ENCODE data around the gene NOB1. TPM values are rescaled to one million over a fixed set of nuclear protein-coding genes. Genes with fewer than 3 reads are reported as not detected.

Gene NOB1
- total RNA-seq, 4 donors from 2014 or later, result 22.4 to 39.2 (median 30.3) TPM

DNA sequence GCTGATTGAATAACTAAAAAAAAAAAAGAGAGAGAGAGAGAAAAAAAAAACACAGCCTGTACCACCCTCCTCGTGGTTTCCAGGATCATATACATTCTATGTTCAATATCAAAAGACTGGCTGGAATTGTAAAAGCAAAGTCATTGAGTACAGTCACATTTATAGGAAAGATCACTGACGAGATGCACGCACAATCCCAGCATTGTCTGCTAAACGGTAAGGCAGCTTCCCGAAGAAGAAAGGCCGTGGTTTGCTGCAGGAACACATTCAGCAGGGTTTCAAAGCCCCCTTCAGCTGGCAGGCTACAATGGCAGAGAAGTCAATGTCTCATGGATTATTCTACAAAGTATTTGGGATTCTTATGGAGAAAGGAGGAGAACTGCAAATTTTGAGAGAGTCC, 37.7 kb downstream of the NOB1 start:
- Histone ChIP-seq H3K27ac (replicated peaks in 1 of 4) (no peak overlapping the region), H3K27me3 (no peaks in the 10 kb centered on the region), H3K36me3 (peaks cover 28 to 72% (median 61%) of the 10 kb centered on the region in 4 donors), H3K4me3 (no peak overlapping the region), H3K4me1 (peaks cover 0 to 16% (median 12%) of the 10 kb centered on the region in 4 donors), H3K9me3 (no peaks in the 10 kb centered on the region)
- intact Hi-C loops (cut with DNase I), result no loop called here
- DNase-seq (ENCODE audit: extremely low spot score), result no peak
- no peak for TF ChIP-seq EP300 (IDR thresholded peaks at IDR 0.05)
- TF ChIP-seq, protein P1, sequence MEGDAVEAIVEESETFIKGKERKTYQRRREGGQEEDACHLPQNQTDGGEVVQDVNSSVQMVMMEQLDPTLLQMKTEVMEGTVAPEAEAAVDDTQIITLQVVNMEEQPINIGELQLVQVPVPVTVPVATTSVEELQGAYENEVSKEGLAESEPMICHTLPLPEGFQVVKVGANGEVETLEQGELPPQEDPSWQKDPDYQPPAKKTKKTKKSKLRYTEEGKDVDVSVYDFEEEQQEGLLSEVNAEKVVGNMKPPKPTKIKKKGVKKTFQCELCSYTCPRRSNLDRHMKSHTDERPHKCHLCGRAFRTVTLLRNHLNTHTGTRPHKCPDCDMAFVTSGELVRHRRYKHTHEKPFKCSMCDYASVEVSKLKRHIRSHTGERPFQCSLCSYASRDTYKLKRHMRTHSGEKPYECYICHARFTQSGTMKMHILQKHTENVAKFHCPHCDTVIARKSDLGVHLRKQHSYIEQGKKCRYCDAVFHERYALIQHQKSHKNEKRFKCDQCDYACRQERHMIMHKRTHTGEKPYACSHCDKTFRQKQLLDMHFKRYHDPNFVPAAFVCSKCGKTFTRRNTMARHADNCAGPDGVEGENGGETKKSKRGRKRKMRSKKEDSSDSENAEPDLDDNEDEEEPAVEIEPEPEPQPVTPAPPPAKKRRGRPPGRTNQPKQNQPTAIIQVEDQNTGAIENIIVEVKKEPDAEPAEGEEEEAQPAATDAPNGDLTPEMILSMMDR (IDR thresholded peaks at IDR 0.05), result no peak
- no peak for TF ChIP-seq POLR2A (IDR thresholded peaks at IDR 0.05; ENCODE audit: low read depth)
- TF ChIP-seq POLR2AphosphoS5 (IDR thresholded peaks at IDR 0.05), result no peak
- 84% methylated on average over 6 of the region's 6 CpGs for WGBS

DNA sequence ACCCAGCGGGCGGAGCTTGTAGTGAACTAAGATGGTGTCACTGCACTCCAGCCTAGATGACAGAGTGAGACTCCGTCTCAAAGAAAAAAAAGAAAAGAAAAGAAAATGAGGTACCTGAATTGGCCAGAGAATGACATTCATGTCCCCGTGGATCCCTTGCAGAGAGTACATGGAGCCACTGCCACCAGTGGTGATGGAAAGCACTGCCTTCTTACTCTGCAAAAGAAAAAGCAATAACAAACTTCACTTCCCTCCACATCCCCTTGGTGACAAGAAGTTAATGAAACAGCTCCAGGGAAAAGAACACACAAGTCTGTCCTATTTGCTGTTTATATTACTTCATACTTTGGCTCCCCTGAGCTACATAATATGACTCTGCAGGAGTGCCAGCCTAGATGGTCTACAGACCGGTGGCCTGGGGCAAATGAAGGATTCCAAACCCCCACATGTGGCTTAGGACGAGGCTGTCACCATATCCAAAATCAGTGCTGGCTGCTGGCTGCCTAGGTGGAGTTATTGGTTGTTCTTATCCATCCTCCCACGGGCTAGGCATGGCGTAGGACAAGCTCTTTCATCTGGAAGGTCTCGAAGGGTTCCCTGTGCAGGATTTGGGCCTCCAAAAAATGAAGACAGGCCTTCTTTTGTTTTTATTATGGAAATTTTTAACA, 41.7 kb downstream of the NOB1 start:
- Histone ChIP-seq H3K4me1 (peaks cover 6 to 42% (median 38%) of the 10 kb centered on the region in 4 donors), H3K27ac (replicated peaks in 1 of 4) (peak overlapping the region in 2 of 4 donors; percentile 16 to 33), H3K27me3 (no peaks in the 10 kb centered on the region), H3K4me3 (no peak overlapping the region), H3K36me3 (peaks cover 22 to 85% (median 73%) of the 10 kb centered on the region in 4 donors), H3K9me3 (no peaks in the 10 kb centered on the region)
- 80% methylated on average over 9 of the region's 9 CpGs for WGBS
- no peak for TF ChIP-seq EP300 (IDR thresholded peaks at IDR 0.05)
- no peak for TF ChIP-seq POLR2A (IDR thresholded peaks at IDR 0.05; ENCODE audit: low read depth)
- TF ChIP-seq, protein P1 (IDR thresholded peaks at IDR 0.05), result peak in 1 of 3 experiments; percentile 29
- TF ChIP-seq POLR2AphosphoS5 (IDR thresholded peaks at IDR 0.05), result peak in 1 of 2 donors; percentile 4
- DNase-seq (ENCODE audit: extremely low spot score), result peak; percentile 55
- intact Hi-C loops (cut with DNase I), result no loop called here

DNA sequence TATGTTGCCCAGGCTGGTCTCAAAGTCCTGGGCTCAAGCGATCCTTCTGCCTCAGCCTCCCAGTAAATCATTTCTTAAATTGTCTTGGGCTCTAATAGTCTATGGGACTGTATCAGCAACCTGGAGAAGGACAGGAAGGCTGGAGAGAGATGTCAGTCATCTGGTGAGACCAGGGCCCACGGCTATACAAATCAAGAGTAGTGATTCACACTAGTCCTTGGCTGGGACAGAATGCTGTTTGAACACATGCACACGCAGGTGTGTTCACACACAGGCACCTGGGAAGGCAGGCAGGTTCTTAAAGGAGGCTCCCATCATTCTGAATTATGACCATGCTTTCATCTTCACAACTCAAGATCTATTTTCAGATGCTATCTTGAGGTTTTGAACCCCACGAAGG, 42.4 kb downstream of the NOB1 start:
- 94% methylated on average over 4 of the region's 4 CpGs for whole genome bisulfite sequencing
- TF ChIP-seq EP300 (IDR thresholded peaks at IDR 0.05) (no peak), POLR2AphosphoS5 (IDR thresholded peaks at IDR 0.05) (no peak), POLR2A (IDR thresholded peaks at IDR 0.05; ENCODE audit: low read depth) (no peak)
- TF ChIP-seq, protein P1 (IDR thresholded peaks at IDR 0.05), result no peak
- no peak overlapping the region for H3K4me3 ChIP-seq
- H3K4me1 ChIP-seq, result peaks cover 6 to 42% (median 38%) of the 10 kb centered on the region in 4 donors
- H3K27ac ChIP-seq (replicated peaks in 1 of 4), result peak overlapping the region in 2 of 4 donors; percentile 16 to 43
- intact Hi-C loops (cut with DNase I), result no loop called here
- DNase-seq (ENCODE audit: extremely low spot score), result peak; percentile 50
- no peaks in the 10 kb centered on the region for H3K27me3 ChIP-seq
- no peaks in the 10 kb centered on the region for H3K9me3 ChIP-seq
- H3K36me3 ChIP-seq, result peaks cover 15 to 81% (median 72%) of the 10 kb centered on the region in 4 donors

- peak overlapping the region in 3 of 4 donors; percentile 28 to 45 (median 43) for H3K27ac ChIP-seq (replicated peaks in 1 of 4)
- 72% methylated on average over 12 of the region's 12 CpGs for WGBS
- DNase-seq (ENCODE audit: extremely low spot score), result peak; percentile 68
- H3K9me3 ChIP-seq, result no peaks in the 10 kb centered on the region
- no peak overlapping the region for H3K4me3 ChIP-seq
- TF ChIP-seq POLR2AphosphoS5 (IDR thresholded peaks at IDR 0.05) (peak in 1 of 2 donors; percentile 12), POLR2A (IDR thresholded peaks at IDR 0.05; ENCODE audit: low read depth) (no peak), EP300 (IDR thresholded peaks at IDR 0.05) (no peak)
- TF ChIP-seq, protein P1 (IDR thresholded peaks at IDR 0.05), result no peak
- intact Hi-C loops (cut with DNase I), result no loop called here
- peaks cover 6 to 49% (median 44%) of the 10 kb centered on the region in 4 donors for H3K4me1 ChIP-seq
- no peaks in the 10 kb centered on the region for H3K27me3 ChIP-seq
- H3K36me3 ChIP-seq, result peaks cover 15 to 71% (median 62%) of the 10 kb centered on the region in 4 donors
Observed at GRCh38 chr16:69711115-69711740, 43.5 kb downstream of the NOB1 start.

Measured in esophagus muscularis mucosa (tissue), 4 donors.